GM18861 (cell line): ENCODE measurements around the gene MED13.

Source experiments
- ATAC-seq: cut with Tn5 transposase; IDR thresholded peaks from one replicate; pipeline ENCODE4 v1.9.1; 2021; ENCODE audit not compliant: unreplicated experiment

Gene MED13

GRCh38 chr17:62064791-62065563, at the start of gene MED13:
Gene MED13, minus strand, starts transcription at chr17:62065278. Its CDS starts 73 bp downstream, at chr17:62065205.
- no peak for ATAC-seq

GRCh38 chr17:62112229-62112628, 47.2 kb upstream of the MED13 start:
- no peak for ATAC-seq

GRCh38 chr17:62111562-62112171, 46.6 kb upstream of the MED13 start:
- ATAC-seq: no peak

- no peak for ATAC-seq
These were observed 45.9 kb upstream of the MED13 start for GRCh38 chr17:62110923-62111484.

- no peak for ATAC-seq
These were observed 44.8 kb upstream of the MED13 start for GRCh38 chr17:62109924-62110323.

GRCh38 chr17:62109378-62109902, 44.4 kb upstream of the MED13 start:
- peak; percentile 97 for ATAC-seq

- no peak for ATAC-seq
These were observed 40.8 kb upstream of the MED13 start for GRCh38 chr17:62105861-62106260.

DNA sequence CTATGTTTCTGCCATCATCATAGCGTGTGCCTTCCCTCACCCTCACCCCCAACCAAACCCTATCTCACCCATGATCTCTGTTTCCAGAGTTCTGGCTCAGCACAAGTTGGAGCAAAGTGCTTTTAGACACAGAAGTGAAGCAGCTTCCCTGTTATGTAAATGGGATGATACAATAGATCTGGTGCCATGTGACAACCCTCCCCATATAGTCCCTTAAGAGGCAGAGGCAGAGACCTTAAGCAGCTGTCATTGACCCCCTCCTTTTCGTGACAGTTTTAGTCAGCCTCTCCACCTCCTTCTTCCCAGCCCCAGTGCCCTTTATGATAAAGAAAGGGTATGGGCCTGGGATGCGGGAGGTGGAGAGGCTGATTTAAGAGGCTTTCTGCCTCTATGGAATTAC, 40.3 kb upstream of the MED13 start:
- no peak for ATAC-seq

DNA sequence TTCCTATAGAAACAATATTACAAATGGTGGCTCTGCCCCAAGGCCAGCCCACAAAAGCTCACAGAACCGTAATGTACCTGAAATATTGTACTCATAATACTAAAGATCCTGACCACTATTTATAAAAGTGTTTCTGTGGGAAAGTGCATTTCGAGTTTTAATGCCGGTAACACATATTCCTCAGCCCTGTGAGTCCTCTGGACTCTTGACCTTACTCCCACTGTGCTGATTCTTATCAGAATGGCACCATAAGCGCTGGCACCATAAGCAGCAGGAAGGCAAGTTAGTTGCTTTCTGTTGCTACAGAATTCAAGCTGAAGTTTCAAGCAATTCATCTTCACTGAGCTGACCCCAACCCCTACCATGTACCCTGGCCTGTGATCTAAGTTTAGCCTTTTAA, 36.4 kb upstream of the MED13 start:
- ATAC-seq: no peak

- no peak for ATAC-seq
These were observed 36.0 kb upstream of the MED13 start for GRCh38 chr17:62101090-62101489.

- ATAC-seq: no peak
These were observed 35.0 kb upstream of the MED13 start for GRCh38 chr17:62100055-62100454.

DNA sequence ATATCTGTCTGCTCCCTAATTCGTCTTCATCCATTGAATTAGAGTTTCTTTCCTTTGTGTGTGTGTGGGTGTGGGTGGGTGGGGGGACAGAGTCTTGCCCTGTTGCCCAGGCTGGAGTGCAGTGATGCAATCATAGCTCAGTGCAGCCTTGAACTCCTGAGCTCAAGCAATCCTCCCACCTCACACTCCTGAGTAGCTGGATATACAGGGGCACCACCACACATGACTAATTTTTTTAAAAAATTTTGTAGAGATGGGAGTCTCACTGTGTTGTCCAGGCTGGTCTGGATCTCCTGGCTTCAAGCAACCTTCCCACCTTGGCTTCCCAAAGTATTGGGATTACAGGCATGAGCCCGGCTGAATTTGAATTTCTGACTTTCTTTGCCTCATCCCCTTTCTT, 34.5 kb upstream of the MED13 start:
- no peak for ATAC-seq

GRCh38 chr17:62098623-62099231, 33.6 kb upstream of the MED13 start:
- peak; percentile 73 for ATAC-seq

- ATAC-seq: no peak
These were observed 31.3 kb upstream of the MED13 start for GRCh38 chr17:62096401-62096670.

GRCh38 chr17:62094175-62094574, 29.1 kb upstream of the MED13 start:
- ATAC-seq: no peak

DNA sequence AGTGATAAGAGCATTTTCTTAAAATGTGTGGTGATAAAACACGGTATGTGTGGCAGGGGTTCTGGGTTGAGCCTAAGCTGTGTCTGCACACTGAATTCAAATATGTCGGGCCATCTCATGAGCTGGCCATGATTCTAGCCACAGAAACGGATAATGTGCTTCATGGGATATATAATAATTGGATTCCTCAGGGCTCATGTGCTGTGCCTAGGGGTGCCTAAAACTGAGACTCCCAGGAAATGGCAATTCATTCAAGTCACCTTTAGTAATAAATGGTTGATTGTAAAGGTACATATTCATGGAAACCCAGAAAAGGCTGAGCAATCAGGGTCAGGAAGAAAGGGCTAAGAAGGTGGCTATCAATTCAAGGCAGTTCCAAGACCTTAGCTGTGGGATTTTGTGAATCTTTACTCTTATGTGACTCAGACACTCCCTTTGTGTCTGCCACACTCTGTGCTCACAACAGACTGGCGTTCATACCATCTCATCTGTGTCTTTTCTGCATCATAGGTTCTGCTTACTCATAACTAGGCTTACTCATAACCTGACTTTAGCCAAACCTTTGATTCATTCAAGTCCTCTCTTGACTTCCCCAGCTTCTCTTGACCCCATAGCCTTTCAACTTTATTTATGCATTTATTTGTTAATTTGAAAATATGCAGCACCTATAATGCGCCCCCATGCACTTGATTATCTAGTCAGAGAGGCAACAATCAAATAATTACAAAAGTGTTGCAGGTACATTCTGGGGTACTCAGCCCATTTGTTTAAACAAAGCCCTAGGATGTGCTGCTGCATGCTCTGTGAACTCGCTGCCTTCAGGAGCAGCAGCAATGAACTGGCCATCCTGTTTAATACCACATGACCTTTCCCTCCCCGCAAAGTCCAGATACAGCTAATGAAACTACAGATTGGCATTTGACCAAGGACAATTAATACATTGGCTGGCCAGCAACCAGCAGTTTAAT, 28.4 kb upstream of the MED13 start:
- peak; percentile 96 for ATAC-seq

GRCh38 chr17:62092784-62093183, 27.7 kb upstream of the MED13 start:
- no peak for ATAC-seq

- ATAC-seq: no peak
These were observed 26.7 kb upstream of the MED13 start for GRCh38 chr17:62091804-62092203.

GRCh38 chr17:62090868-62091267, 25.8 kb upstream of the MED13 start:
- ATAC-seq: no peak

- no peak for ATAC-seq
These were observed 25.1 kb upstream of the MED13 start for GRCh38 chr17:62090021-62090824.
